ENCODE results near the gene MEG3.
"Not testable (repeated sequence)": the region's sequence is repeated elsewhere in the genome, so short reads cannot be mapped to it uniquely, and the experiment has no call there.

The MEG3 gene

GRCh38 chr14:100788517-100788916, 37.4 kb upstream of the MEG3 start:
- no peak for FAIRE-seq
- no peak for DNase-seq (ENCODE audit: extremely low spot score, insufficient read length, low read depth)

GRCh38 chr14:100788942-100789341, 37.0 kb upstream of the MEG3 start:
- FAIRE-seq (no peak), DNase-seq (ENCODE audit: extremely low spot score, insufficient read length, low read depth) (no peak)

- no peak for FAIRE-seq
Measured at GRCh38 chr14:100789460-100790417, 36.2 kb upstream of the MEG3 start.

GRCh38 chr14:100790502-100791347, 35.2 kb upstream of the MEG3 start:
- DNase-seq (ENCODE audit: extremely low spot score, insufficient read length, low read depth) = no peak
- no peak for FAIRE-seq

More at GRCh38 chr14:100789460-100790417, 36.2 kb upstream of the MEG3 start:
- DNase-seq (ENCODE audit: extremely low spot score, insufficient read length, low read depth) = no peak

GRCh38 chr14:100791348-100791735, 34.6 kb upstream of the MEG3 start:
- no peak for DNase-seq (ENCODE audit: extremely low spot score, insufficient read length, low read depth)
- FAIRE-seq = no peak

- DNase-seq (ENCODE audit: extremely low spot score, insufficient read length, low read depth) = no peak
- FAIRE-seq = no peak
Measured at GRCh38 chr14:100791995-100792394, 33.9 kb upstream of the MEG3 start.

- no peak for DNase-seq (ENCODE audit: extremely low spot score, insufficient read length, low read depth)
- FAIRE-seq = no peak
Measured at GRCh38 chr14:100796946-100797345, 29.0 kb upstream of the MEG3 start.

- no peak for FAIRE-seq
- no peak for DNase-seq (ENCODE audit: extremely low spot score, insufficient read length, low read depth)
Measured at GRCh38 chr14:100800041-100800440, 25.9 kb upstream of the MEG3 start.

- not testable (repeated sequence) for FAIRE-seq
Measured at GRCh38 chr14:100801433-100801832, 24.5 kb upstream of the MEG3 start.

GRCh38 chr14:100802179-100802578, 23.7 kb upstream of the MEG3 start:
- no peak for DNase-seq (ENCODE audit: extremely low spot score, insufficient read length, low read depth)
- no peak for FAIRE-seq

More at GRCh38 chr14:100801433-100801832, 24.5 kb upstream of the MEG3 start:
- not testable (repeated sequence) for DNase-seq (ENCODE audit: extremely low spot score, insufficient read length, low read depth)

- no peak for DNase-seq (ENCODE audit: extremely low spot score, insufficient read length, low read depth)
- no peak for FAIRE-seq
Measured at GRCh38 chr14:100802766-100803165, 23.2 kb upstream of the MEG3 start.

- DNase-seq (ENCODE audit: extremely low spot score, insufficient read length, low read depth) = no peak
- FAIRE-seq = no peak
Measured at GRCh38 chr14:100803226-100803625, 22.7 kb upstream of the MEG3 start.

GRCh38 chr14:100803676-100804075, 22.2 kb upstream of the MEG3 start:
- no peak for FAIRE-seq
- DNase-seq (ENCODE audit: extremely low spot score, insufficient read length, low read depth) = no peak

GRCh38 chr14:100804138-100804537, 21.8 kb upstream of the MEG3 start:
- FAIRE-seq = no peak
- DNase-seq (ENCODE audit: extremely low spot score, insufficient read length, low read depth) = no peak

- DNase-seq (ENCODE audit: extremely low spot score, insufficient read length, low read depth) (no peak), FAIRE-seq (no peak)
Measured at GRCh38 chr14:100804558-100805309, 21.2 kb upstream of the MEG3 start.

- FAIRE-seq (no peak), DNase-seq (ENCODE audit: extremely low spot score, insufficient read length, low read depth) (no peak)
Measured at GRCh38 chr14:100806386-100806785, 19.5 kb upstream of the MEG3 start.

GRCh38 chr14:100807496-100807895, 18.4 kb upstream of the MEG3 start:
- FAIRE-seq (no peak), DNase-seq (ENCODE audit: extremely low spot score, insufficient read length, low read depth) (no peak)

- no peak for FAIRE-seq
Measured at GRCh38 chr14:100807979-100808734, 17.8 kb upstream of the MEG3 start.

GRCh38 chr14:100810435-100810834, 15.5 kb upstream of the MEG3 start:
- no peak for DNase-seq (ENCODE audit: extremely low spot score, insufficient read length, low read depth)
- FAIRE-seq = no peak

More at GRCh38 chr14:100807979-100808734, 17.8 kb upstream of the MEG3 start:
- no peak for DNase-seq (ENCODE audit: extremely low spot score, insufficient read length, low read depth)

Data from GM18507 (cell line).